ENCODE measurements around the gene SH3GLB1. TPM values are rescaled to one million over a fixed set of nuclear protein-coding genes. Genes with fewer than 3 reads are reported as not detected.
A peak's percentile ranks its signal among the peaks of the same experiment; 100 is the strongest.
"Not testable (repeated sequence)": the region's sequence is repeated elsewhere in the genome, so short reads cannot be mapped to it uniquely, and the experiment has no call there.

The SH3GLB1 gene
- 27.4 and 41.4 TPM in 2 replicates for total RNA-seq (2014; rRNA removed; shearing (Covaris generic))
- polyA plus RNA-seq (2015; cell fraction: cytosol; rRNA removed): 37.3 and 42.1 TPM in 2 replicates
- polyA plus RNA-seq (2015; cell fraction: nucleus; rRNA removed): 25.5 and 26.8 TPM in 2 replicates

GRCh38 chr1:86704458-86704971 is at the start of gene SH3GLB1:
SH3GLB1 (plus strand) TSS chr1:86704576; CDS start chr1:86704900, 324 bp downstream.
- peak; percentile 88 for DNase-seq (ENCODE audit: low read depth)

GRCh38 chr1:86658381-86658780 is 46.0 kb upstream of the SH3GLB1 start:
- DNase-seq (ENCODE audit: low read depth): not testable (repeated sequence)

- no peak for DNase-seq (ENCODE audit: low read depth)
Observed at GRCh38 chr1:86666368-86666767, 38.0 kb upstream of the SH3GLB1 start.

GRCh38 chr1:86687595-86687994 is 16.8 kb upstream of the SH3GLB1 start:
- no peak for DNase-seq (ENCODE audit: low read depth)

- no peak for DNase-seq (ENCODE audit: low read depth)
Observed at GRCh38 chr1:86692641-86693040, 11.7 kb upstream of the SH3GLB1 start.

GRCh38 chr1:86695400-86695799 is 9.0 kb upstream of the SH3GLB1 start:
- no peak for DNase-seq (ENCODE audit: low read depth)

- DNase-seq (ENCODE audit: low read depth): no peak
Observed at GRCh38 chr1:86696522-86696921, 7.9 kb upstream of the SH3GLB1 start.

- DNase-seq (ENCODE audit: low read depth): no peak
Observed at GRCh38 chr1:86699186-86699585, 5.2 kb upstream of the SH3GLB1 start.

- DNase-seq (ENCODE audit: low read depth): no peak
Observed at GRCh38 chr1:86701731-86702130, 2.6 kb upstream of the SH3GLB1 start.

- DNase-seq (ENCODE audit: low read depth): not testable (repeated sequence)
Observed at GRCh38 chr1:86702954-86703494, 1.4 kb upstream of the SH3GLB1 start.

- DNase-seq (ENCODE audit: low read depth): no peak
Observed at GRCh38 chr1:86703696-86704457, 499 bp upstream of the SH3GLB1 start.

GRCh38 chr1:86704972-86705664 is 742 bp downstream of the SH3GLB1 start:
- peak; percentile 66 for DNase-seq (ENCODE audit: low read depth)

- DNase-seq (ENCODE audit: low read depth): no peak
Observed at GRCh38 chr1:86705665-86705985, 1.2 kb downstream of the SH3GLB1 start.

- no peak for DNase-seq (ENCODE audit: low read depth)
Observed at GRCh38 chr1:86706018-86706635, 1.8 kb downstream of the SH3GLB1 start.

GRCh38 chr1:86708920-86709319 is 4.5 kb downstream of the SH3GLB1 start:
- no peak for DNase-seq (ENCODE audit: low read depth)

- no peak for DNase-seq (ENCODE audit: low read depth)
Observed at GRCh38 chr1:86712088-86712860, 7.9 kb downstream of the SH3GLB1 start.

GRCh38 chr1:86713477-86713876 is 9.1 kb downstream of the SH3GLB1 start:
- DNase-seq (ENCODE audit: low read depth): no peak

- no peak for DNase-seq (ENCODE audit: low read depth)
Observed at GRCh38 chr1:86714159-86714558, 9.8 kb downstream of the SH3GLB1 start.

- DNase-seq (ENCODE audit: low read depth): no peak
Observed at GRCh38 chr1:86714561-86715244, 10.3 kb downstream of the SH3GLB1 start.

- DNase-seq (ENCODE audit: low read depth): no peak
Observed at GRCh38 chr1:86718786-86719185, 14.4 kb downstream of the SH3GLB1 start.
